Left hindlimb (tissue), 1 donor: ENCODE results near the gene SOHLH1.

Experiments
- DNase-seq: peaks from one replicate; pipeline ENCODE4 v3.0.0-alpha.2; 2018

SOHLH1 gene

GRCh38 chr9:135701959-135702721, 2.9 kb upstream of the SOHLH1 start, which contains the start of gene KCNT1:
Gene KCNT1 (plus strand): TSS chr9:135702185. CDS start chr9:135702259, 74 bp downstream.
- peak; percentile 67 for DNase-seq

DNA sequence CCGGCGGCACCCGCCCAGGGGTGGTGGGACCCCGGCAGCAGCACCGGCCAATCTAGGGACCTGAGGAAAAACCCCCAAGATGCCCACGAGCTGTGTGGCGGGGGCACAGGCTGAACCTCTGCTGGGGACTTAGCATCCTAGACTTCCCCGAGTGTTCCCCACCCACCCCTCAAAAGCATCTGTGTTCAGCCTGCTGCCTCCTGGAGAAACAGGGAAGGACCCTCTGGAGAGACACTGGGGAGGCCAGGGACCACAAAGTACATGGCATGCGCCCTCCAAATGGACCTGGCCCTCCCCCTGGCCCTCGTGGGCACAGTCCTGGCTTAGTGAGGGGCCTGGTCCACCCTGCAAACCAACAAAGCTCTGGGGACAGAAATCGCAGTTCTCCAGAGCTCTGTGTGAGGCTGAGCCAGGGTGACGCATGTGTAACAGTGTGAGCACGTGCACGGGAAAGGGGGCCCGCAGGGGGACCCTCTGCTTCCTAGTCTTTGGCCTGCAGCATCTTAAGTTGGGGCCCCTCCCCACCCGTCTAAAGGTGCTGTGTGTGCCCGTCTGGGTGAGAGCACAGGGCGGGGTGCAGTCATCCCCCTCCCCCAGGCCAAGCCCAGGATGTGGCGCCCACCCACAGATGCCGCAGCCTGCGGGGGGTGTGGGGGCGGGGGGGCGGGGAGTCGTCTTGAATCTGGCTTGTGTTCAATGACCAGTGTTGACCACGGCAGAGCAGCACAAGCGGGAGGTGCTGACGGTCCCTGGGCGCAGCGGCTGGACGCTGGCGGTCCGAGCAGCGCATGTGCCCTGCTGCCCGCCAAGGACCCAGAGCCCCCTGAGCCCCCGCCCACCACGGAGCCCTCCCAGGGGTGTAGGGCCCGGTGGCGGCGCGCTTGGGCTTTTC, 2.0 kb upstream of the SOHLH1 start:
- peak; percentile 44 for DNase-seq

DNA sequence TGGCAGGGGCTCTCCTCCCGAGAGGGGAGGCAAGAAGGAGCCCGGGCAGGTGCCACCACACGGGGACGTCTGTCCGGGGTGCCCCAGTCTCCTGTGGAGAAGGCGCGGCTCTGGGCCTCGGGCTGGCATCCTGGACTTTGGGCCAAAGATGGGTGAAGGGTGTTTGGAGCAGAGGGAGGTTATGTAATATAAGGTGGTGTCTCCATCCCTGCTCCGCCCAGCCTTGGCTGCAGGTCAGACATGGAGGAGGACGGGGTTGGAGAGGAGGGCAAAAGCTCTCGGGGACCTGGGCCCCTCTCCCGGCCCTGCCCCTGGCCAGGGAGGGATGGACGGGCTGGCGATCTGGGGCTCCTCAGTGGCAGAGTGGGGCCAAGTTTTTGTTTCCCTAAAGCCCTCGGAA, 1.2 kb upstream of the SOHLH1 start:
- DNase-seq, result no peak

- no peak for DNase-seq
Observed at GRCh38 chr9:135698767-135699166, 514 bp downstream of the SOHLH1 start.

DNA sequence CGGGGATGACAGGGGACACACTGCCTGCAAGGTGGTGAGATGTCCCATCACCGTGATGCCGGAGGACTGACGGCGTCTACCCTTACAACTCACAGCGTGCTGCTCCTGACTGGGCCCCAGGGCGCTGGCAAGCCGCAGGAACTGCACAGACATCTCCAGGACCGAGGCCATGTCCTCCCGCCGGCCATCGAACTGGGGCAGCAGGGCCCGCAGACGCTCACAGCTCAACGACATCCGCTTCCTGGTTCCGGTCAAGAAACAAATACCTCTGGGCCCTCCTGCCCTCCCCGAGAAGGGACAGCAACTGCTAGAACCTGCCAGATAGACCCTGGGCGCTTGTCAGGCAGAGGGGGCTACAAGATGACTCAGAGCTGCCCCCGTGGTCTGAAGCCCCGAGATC, 1.0 kb downstream of the SOHLH1 start:
- no peak for DNase-seq

GRCh38 chr9:135697226-135697625, 2.1 kb downstream of the SOHLH1 start:
- DNase-seq, result no peak

GRCh38 chr9:135696446-135696845, 2.8 kb downstream of the SOHLH1 start:
- DNase-seq, result no peak

DNA sequence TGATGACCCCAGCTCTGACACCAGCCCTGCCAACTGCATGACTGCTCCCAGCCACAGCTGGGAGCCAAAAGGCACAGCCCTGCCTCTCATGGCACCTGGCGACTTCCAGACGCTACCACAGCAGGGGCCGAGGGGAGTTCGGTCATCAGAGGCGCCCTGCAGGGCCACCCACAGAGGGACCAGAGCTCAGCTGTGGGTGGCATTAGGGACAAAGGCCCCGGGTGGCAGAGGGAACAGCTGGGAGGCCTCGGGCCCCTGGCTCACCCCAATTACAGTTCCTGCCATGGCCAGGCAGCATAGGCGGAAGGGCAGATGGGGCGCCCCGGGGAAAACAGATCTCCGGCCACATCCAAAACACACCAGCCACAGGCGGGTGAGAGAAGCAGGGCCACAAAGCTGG, 3.6 kb downstream of the SOHLH1 start:
- no peak for DNase-seq

- DNase-seq, result no peak
Observed at GRCh38 chr9:135695036-135695435, 4.2 kb downstream of the SOHLH1 start.

DNA sequence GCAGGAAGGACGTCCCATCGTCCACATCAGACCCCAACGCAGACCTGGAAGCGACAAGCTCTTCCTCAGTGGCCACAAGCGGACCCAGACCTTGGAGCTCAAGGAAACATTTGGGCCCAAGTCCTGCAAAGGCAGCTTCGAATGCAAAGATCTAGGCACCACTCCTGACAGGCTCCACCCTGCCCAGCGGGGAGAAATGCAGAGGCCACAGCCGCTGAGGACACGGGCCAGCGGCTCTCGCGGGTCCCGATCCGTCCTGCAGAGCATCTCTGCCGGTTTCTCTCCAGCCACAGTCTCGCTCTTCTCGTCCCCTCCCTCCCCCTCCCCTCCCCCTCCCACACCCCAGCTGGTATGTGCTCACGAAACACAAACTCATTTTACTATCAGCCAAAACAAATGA, 4.9 kb downstream of the SOHLH1 start:
- no peak for DNase-seq

DNA sequence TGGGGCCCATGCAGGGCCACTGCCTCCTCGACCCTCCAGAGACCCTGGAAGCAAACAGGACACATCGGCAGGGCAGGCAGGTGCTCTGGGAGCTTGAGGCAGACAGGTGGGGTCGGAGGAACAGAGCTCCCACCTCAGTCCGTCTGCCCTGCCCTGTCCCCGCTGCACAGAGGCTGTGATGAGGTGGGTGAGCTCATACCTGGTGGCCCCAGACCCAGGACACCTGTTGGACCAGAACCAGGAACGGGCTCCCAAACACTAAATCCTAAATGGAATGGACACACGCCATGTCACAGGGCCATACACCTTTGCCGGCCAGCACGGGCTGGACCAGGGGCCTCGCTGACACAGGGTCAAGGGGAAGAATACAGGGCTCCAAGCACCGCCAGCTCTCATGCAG, 5.5 kb downstream of the SOHLH1 start:
- DNase-seq, result no peak

- no peak for DNase-seq
Observed at GRCh38 chr9:135693265-135693664, 6.0 kb downstream of the SOHLH1 start.

DNA sequence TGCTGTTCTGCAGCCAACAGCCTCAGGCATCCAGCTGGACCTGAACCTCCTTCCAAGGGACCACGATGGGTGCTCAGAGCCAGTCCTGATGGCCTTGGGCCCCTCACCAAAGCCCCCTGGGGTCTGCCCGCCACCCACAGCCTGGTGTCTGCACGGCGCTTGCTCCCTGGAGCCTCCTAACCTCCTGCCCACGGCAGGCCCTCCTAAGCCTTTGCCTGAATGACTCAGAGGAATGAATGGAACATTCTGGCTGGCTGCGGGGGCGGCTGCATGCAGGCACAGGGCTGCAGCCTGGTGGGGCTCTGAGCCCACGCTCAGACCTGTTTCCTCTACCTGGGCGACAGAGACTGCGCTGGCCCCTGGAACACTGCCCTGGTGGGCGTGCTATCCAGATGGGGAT, 6.9 kb downstream of the SOHLH1 start:
- no peak for DNase-seq

- DNase-seq, result no peak
Observed at GRCh38 chr9:135690836-135691570, 8.3 kb downstream of the SOHLH1 start.

DNA sequence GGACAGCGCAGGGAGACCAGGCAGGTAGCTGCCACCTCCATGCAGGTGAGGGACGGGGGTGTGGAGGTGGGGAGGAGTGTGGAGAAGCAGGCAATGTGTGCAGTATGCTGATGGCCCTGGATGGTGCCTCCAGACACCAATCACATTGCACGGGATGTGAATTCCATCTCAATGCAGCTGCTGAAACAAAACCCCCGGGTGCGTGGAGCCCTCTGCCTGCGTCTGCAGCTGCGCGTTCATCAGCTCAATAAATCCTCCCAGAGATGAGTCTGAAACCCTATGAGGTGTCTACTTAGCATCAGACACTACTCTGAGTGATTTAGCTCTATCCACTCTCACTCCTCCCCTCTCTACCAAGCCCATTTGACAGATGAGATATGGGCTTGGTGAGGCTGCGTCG, 10.3 kb downstream of the SOHLH1 start:
- no peak for DNase-seq

DNA sequence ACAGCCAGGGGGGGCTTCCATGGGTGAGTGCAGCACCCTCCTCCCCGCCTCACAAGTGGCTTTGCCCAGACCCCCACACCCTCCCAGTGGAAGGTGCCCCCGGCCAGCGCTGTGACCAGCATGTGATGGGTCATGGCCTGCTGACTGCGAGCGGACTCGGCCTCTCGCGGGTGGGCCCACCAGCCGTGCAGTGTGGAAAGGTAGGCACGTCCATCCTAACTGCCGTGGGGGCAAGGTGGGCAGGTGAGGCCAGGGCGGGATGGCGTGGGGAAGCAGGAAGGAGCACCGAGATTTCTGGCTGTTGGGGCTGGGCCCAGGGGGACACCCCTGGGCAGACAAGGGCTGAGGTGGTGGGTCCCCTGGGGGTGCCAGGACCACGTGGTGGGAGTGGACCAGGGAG, 12.1 kb downstream of the SOHLH1 start:
- no peak for DNase-seq

DNA sequence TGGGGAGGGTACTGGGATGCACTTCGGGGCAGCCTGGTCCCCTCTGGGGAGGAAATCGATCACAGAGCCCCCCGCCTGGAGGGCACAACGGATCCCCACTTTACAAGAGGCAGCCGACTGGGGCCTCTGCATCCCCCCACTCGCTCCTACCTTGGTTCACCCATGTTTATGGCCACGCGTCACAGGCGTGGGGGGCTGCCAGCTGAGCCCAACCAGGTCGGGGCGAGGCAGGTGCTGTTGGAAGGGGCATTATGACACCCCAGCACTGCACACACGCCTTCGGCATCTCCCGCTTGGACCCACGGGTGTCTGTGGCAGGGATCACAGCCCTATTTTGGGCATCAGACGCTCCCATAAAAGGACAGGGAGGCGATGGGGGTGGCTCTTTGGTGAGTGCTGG, 14.6 kb downstream of the SOHLH1 start:
- DNase-seq, result no peak

DNA sequence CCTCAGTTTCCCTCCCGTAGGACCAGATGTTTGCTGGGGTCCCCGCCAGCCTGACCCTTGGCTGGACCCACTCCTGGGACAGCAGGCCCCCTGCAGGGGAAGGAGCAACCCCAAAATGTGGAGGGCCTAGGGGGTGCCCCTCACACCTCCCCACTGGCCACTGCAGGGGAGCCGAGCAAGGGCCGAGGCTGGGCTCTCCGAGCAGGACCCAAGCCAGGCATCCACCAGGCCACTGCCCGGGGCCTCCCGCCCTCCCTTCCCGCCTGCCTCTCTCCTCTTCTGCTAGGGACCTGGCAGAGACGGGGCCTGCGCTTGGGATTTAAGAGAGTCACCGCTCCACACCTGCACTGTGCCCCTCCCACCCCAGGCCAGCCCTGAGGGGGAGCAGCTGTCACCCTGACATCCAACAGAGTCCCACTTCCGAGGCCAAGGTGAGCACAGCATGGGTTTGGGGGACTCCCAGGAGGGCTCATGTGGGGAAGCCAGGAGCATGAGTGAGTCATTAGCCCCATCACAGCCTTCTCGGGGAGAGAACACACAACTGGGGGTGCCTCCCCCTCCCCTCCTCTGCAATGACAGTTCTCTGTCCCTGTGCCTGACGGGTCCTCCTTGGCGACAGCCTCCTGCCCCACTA, 15.8 kb downstream of the SOHLH1 start:
- no peak for DNase-seq

DNA sequence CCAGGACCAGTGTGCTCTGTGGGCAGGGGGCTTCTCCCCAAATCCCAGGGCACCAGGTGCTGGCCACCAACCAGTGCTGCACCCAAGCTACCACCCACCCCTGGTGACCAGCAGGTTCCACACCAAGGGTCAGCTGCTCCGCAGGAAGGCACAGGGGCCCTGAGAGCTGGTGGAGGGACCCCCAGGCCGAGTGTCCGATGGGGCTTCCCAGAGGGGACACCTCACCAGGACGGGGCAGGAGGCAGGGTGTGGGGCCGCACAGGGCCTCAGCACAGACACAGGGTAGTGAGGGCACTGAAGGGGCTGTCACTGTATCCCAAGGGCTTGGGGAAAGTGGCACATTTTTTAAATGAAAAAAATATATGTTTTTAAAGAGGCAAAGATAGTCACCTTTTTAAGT, 18.1 kb downstream of the SOHLH1 start:
- DNase-seq, result no peak

- DNase-seq, result no peak
Observed at GRCh38 chr9:135680056-135680455, 19.2 kb downstream of the SOHLH1 start.

GRCh38 chr9:135678236-135679017, 20.9 kb downstream of the SOHLH1 start:
- DNase-seq, result no peak

GRCh38 chr9:135677641-135678168, 21.6 kb downstream of the SOHLH1 start:
- DNase-seq, result no peak
